ENCODE measurements around the gene HIVEP3.

The HIVEP3 gene

DNA sequence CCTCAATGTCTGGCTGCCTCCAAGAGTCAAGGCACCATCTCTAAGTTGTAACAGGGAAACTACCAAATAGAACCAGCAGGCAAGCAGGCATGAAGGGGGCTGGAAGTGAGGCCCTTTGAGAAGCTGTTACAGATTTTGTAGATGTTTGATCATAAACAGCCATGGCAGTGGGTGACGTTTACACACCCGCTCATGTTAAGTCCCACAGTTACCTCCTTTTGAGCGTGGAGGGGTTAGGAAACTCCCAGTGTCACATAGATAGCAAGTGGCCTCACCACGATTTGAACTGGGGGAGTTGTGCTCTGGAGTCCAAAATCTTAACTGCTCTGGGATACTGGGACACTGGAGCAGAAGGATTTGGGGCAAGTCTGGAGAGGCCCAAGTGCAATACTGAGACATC is 192.4 kb downstream of the HIVEP3 start:
- no peak for DNase-seq

DNA sequence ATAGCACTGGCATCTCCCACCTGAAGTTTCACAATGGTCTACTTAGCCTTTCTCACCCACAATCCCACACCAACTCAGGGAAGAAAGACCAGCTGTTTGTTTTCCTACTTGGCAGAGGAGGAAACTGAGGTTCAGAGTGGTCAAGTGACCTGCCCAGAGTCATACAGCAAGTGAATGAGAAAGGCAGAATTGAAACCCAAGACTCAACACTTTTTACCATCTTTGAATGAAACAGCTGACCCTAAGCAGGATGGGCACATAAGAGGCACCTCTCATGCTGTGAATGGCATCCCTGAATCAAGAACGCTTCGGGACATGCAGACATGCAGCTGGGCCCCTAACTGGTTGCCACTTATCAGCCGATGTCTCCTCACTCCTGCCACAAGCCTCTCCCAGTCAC is 193.8 kb downstream of the HIVEP3 start:
- DNase-seq, result no peak

DNA sequence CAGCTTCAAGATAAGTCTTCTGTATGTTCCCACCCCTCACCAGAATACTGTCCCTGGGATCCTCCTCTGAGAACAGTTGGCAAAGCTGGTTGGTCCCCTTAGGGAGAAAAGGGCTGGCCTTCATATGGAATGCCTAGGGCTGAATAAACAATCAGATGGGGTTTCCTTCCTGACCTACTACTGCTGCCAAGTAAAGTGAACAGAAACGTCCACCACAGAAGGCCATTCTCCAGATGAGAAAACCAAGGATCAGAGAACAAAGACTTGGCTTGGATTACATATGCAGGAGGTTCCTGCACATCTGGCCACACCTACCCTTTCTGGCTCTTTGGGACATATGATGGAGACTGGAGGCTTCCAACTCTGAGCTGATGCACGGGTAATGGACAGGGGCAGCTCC is 194.5 kb downstream of the HIVEP3 start:
- DNase-seq, result no peak

DNA sequence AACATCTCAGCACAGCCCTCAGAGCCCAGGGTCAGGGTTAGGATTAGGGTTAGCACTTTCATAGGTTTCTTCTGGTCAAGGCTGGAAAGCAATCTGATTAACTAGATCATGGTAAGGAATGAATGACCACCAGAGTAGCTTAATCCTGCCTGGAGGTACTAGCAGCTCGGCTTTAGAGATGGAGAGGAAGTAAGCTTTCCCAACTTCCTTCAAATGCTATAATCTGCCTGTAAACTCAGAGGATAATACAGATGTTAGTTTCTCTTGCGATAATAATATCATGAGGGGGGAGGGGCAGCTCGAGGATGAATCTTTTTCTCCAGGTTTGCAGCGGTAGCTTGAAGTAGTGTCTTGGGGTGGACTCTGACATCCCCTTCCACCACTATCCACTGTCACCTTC is 194.9 kb downstream of the HIVEP3 start:
- no peak for DNase-seq

DNA sequence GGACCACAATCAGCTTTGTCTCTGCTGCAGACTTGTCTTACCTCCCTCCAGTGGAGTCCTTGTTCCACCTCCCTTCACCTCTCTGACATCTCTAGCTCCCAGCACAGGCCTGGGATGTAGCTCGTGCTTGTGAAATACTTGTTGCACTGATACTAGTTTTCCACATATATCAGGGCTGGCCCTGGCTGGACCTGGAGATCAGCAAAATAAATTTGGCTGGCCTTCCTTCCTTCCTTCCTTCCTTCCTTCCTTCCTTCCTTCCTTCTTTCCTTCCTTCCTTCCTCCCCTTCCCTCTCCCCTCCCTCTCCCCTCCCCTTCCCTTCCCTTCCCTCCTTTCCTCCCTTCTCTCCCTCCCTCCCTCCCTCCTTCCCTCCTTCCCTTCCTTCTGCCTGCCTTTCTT is 196.5 kb downstream of the HIVEP3 start:
- DNase-seq, result no peak

DNA sequence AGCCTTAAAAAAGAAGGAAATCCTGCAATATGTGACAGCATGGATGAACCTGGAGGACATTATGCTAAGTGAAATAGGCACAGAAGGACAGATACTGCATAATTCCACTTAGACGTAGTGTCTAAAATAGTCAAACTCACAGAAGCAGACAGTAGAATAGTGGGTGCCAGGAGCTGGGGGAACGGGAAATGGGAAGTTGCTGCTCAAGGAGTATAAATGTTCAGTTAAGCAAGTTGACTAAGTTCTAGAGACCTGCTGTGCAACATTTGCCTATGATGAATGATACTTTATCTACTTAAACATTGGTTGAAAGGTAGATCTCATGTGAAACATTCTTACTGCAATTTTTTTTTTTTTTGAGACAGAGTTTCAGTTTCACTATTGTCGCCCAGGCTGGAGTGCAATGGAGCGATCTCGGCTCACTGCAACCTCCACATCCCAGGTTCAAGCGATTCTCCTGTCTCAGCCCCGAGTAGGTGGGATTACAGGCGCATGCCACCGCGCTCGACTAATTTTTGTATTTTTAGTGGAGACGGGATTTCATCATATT is 197.8 kb downstream of the HIVEP3 start:
- no peak for DNase-seq

DNA sequence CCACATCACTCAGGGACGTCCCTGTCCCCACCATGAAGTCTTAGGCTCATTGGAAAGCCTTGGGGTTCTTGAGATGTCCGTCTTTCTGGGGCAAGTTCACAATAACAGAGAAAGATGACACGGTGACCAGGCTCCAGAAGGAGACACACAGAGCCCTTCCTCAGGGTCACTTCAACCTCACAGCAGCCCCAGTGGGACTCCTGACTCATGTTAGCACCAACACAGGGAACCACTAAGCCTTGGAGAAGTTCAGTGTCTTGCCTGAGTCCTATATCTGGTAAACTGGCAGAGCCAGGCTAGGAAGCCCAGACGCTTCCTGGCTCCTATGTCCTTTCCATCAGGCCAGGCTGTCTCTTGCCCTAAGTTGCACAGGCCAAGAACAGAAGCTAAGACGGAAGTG is 199.1 kb downstream of the HIVEP3 start:
- DNase-seq, result no peak

DNA sequence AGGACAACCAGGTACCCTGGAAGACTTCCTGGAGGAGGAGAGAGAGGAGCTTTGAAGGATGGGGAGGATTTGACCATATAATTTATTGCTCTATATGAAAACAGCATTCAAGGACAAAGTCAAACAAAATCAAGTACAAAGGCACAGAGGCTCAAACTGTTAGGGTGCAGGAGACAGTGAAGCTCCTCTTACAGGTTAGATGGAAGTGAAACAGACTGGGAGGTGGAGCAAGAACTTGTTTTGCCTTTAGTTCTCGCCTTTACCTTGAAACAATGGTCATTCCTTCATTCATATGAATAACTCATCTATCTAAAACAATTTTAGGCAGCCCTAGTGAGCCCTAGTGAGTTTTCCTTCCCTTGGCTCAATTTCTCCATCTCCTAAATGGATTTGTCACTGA is 199.6 kb downstream of the HIVEP3 start:
- DNase-seq, result no peak

DNA sequence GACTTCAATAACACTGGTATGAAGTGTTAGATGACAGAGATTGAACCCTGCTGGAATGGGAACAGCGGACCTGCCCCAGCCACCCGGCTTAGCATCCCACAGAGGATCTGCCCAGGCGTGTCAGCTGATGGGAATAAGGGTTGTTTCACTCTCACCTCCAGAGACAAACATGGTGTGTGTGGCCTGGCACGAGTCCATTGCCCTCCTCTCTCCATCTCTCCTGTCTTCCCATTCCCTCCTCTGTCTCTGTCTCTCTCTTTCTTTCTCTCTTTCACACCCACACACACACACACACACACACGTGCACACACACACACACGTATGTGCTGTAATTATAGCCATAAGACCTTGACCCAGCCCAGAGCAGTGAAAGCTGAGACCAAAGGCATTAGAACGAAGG is 200.2 kb downstream of the HIVEP3 start:
- no peak for DNase-seq

DNA sequence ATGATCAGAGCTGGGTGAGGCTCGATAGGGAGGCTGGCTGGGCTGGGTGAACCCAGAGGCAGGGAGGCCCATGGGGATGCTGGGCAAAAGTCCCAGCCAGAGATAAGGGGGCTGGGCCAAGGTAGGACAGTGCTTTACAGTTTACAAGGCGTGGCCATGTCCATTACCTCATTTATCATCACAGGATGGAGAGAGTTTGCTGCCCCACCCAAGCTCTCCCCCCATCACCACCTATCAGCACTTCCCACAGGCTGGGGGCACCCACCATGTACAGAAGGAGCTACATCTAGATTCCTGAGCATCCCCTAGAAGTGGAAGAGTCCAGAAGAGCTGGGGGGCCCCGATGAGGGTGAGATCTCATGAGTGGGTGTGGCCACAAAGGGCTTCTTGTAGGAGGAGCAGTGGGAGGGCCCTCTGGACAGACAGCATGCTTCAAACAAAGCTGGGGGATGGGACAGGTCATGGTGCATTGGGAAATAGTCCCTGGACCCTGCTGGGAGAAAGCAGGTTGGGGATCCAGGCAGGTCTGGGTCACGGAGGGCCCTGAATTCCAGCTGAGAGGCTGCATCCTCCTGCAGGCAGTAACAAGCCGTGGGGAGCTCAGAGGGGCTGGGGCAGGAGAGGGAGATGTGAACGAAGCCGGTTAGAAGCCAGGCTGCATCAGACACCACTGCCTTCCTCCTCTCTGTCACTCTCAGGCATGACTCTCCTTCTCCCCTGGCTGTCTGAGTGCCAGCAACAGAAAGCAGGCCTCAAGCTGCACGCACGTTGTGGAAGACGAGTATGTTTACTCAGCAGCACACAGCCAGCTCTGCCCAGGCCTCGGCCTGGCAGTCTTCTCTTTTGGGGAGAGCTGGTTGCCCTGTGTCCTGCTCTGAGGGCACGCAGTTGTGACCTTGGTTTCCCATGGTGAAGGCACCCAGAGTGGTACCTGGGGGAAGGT is 202.3 kb downstream of the HIVEP3 start:
- no peak for DNase-seq

DNA sequence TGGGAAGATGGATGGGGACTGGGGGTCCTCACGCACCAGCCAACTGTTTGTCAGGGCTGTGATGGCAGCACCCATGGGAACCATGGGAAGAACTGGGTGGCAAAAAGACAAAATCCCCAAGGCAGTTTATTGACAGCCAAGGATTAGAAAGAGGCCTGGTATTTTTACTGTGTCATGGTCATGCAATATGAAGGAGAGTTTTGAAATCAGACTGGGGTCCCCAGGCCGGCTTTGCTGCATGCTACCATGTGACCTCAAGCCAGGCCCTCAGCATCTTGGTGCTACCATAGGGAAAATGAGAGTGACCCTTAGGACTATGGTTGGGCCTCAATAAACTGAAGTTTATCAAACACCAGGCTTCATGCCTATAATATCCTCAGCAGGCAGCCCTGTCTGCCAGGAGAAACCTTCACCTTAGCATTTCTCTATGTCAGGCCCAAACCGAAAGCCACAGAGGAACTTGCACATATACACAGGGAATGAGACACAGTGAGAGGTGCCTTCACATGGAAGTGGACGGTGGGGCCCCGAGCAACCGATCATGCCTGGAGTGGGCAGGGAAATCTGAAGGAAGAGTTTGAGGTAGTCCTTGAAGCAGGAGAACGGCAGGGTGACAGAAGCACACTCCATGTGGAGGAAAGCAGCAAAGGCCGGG is 203.2 kb downstream of the HIVEP3 start:
- DNase-seq, result no peak

DNA sequence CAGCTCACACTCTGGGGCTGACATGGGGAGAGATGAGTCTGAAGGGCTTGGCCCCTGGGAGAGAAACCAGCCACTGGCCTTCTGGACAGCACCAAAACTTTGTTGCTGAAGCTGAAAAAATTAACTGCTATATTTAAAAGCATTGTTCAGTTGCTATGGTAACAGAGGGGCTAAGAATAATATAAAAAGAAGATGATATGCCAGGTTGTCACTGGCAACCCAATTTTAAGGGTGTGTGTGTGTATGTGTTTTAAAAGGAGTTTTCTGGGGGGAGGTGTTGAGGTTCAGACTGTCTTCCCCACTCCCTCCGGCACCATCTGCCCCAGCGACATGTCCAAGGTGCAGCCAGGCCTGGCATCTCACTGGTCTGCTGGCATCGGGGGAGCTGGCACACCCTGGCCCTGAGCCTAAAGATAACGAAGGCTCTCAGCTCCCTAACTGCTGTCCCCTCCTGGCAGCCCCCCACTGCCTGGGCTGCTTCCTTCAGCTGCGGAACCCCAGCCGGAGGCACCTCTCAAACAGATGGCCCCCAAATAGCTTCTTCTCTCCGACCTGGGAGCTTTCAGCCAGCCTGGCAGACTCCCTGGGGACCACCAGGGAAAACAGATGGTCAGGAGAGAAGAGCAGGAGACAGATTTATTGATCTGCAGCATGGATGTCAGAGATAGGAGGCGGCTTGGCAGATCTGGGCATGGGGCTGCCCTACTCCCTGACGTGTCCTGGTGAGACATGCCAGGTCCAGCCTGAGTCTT is 203.9 kb downstream of the HIVEP3 start:
- DNase-seq, result no peak

DNA sequence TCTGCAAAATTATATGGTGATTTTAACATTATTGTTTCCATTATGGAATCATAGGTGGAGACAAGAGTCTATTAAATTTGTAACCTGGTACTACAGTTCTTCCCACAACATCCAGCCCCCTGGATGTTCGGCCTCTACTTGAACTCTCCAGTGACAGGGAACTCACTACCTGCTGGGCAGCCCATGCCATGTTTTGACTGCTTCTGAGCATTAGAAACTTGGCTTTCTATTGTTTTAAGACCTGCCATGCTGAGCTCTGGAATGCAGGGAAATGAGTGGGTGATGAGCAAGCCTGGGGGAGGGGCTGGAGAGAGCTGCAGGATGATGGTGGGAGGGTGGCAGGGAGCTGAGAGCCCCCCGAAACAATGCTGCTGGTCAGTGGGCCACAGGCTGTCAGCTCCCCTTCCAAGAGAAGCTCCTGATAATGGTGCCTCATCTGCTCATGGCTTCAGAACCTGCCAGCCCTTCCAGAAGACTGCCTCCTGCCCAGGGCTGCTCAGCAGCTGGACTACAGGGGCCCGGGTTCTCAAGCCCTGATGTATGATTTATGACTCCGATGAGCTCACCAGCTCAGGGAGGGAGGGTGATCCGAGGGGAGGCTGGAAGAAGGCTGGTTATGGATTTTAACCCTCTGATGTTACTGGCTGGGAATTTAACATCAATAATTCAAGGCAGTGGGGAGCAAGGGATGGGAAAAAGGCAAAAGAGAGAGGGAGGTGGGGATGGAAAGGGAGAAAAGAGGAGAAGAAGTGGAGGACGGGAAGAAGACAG is 205.0 kb downstream of the HIVEP3 start:
- DNase-seq, result no peak

DNA sequence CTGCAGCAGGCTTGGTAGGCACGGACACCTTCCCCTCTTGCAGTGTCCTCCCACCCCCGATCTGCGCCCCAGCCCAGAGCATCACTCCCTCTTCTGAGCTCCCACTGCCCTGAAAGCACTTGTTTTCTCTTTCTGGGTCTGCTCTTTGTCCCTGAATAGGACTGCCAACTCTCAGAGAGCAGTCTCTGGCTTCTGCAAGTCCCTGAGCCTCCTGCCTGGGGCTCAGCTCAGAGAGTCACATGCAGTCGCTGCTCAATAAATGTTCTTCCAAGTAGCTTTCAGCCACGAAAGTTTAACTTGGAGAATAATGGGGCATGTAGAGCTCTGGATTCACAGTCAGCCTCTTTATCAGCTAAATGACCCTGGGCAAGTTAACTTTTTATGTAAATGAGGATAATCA is 205.6 kb downstream of the HIVEP3 start:
- no peak for DNase-seq

DNA sequence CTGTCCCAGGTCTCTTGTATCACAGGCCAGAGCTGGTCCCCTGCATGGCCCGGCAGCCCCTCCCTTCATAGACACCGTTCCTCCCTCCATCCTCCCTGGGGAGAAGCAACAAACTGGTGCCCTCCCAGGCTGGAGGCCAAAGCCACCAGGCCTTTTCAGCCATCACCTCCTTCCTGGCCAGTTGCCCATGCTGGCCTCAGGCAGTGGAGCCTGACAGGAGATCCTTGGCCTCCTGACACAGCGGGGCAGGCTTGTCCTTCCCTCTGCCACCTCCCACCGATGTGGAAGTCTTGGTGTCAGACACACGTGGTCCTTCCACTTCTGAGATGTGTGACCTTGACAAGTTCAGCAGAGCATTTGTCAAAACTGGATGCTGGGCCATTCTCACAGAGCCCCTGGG is 206.0 kb downstream of the HIVEP3 start:
- DNase-seq, result no peak

DNA sequence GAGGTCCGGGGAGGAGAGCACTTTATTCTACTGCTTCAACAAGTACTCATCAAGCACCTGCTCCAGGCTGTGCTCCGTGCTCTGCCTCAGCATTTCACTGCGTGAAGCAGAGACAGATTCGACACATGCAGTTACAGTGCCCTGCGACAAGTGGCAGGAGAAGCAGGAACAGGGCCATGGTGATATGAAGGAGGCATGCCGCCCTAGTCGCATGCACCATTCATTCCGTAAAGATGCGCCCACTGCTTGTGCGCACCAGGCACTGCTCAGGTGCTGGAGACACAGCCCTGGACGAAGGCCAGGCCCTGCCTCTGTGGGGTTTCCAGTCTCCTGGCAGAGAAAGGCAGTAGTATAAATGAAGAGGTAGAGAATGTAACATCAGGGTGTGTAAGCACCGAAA is 206.6 kb downstream of the HIVEP3 start:
- no peak for DNase-seq

DNA sequence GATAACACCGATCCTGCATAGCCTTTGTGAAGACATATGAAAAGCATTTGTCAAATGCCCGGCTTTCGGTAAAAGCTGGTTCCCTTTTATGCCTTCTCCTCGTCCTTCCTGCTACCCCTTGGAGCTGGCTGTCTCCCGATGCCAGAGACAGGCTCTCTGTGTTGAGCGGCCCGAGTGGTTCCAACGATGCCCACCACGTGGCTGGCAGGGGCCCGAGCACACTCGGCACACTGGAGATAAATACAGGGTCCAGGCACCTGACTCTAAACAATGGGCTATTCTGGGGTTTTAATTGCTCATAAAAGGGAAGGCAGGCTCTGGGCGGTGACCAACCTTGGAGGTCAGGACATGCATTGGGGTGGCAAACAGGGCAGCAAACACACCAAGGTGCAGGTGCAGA is 207.1 kb downstream of the HIVEP3 start:
- DNase-seq, result no peak

DNA sequence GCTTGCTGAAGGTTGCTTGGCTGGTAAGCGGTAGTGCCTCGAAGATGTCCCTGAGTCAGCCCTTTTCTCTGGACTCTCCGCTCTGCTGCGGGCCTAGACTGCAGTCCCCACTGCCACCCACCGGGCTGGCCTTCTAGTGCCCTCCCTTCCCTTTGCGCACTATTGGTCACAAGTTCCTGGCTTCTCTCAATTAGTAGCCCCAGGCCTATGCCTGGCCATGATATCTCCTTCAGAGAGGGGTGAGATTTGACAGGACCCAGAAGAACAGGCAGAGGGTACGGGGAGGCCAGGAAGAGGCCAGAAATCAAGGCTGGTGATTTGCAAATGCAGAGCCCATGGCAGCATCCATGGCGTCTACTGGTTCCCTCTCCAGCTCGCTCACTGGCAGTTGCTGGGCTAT is 207.7 kb downstream of the HIVEP3 start:
- no peak for DNase-seq

DNA sequence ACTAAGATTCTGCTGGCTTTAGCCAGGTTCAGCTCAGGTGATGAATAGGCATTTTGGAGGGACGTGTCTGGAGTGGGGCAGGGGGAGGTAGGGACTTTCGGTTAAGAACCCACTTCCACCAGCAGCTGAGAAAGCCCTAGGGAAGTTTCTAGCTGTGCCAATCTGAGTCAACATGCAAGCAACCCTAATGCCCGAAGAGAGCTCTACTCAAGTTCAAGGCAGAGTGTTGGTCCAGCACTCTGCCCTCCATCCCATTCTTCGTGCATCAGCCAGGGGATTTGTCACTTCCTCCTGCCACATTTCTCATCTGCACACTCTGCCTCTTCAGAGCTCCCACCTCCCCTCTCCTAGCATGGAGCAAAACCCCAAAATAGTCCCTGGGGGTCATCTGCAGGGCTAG is 208.8 kb downstream of the HIVEP3 start:
- DNase-seq, result no peak

DNA sequence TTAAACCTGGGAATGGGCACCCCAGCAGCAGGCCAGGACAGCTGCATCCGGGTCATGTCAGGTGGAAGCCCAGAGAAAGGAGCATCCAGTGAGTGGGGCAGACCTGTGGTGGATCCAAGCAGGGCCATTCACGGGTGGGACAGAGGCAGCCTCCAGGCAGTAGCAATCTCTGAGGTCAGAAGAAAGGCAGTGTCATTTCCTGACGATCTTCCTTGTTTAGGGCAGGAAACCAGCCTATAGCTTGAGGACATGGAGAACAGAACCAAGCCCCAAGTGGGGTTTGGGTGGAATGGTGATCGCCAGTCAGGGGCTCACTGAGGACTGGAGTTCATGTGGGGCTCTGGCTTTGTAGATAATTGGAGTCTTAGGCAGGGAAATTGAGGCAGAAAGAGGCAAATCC is 209.4 kb downstream of the HIVEP3 start:
- no peak for DNase-seq

DNA sequence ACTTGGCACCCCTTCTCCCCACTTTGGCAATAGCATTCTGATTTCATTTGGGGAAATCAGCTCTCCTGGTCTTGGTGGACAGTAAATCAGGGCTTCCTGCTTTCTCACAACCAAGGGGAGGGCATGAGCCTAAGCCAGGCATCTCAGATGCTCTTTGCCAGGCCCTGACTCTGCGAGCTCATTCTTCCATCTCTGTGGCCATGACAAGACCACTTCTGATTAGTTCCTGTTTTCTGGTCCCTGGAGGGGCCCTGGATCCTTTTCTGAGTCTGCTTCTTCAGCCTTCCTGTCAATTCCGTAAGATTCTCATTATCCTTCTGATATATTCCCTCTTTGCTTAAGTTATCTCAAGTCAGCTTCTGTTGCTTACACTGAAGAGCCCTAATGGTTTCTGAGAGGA is 210.4 kb downstream of the HIVEP3 start:
- no peak for DNase-seq

DNA sequence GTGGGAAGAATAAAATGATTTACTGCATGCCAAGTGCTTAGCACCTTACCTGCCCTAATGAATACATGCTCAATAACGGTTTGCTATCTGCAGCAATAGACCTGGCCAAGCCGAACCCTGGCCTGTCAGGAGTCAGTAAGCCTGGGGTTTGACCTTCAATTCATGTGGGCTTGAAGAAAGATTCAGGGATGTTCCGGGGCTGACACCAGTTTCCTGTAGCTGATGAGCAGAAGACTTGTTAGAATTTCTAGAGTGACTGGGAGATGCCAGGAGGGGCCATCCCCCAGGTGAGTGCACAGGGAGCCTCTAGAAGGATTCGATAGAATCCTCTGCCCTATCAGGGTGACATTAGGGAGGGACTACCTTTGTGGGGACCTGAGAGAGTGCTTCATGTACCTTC is 210.9 kb downstream of the HIVEP3 start:
- no peak for DNase-seq

DNA sequence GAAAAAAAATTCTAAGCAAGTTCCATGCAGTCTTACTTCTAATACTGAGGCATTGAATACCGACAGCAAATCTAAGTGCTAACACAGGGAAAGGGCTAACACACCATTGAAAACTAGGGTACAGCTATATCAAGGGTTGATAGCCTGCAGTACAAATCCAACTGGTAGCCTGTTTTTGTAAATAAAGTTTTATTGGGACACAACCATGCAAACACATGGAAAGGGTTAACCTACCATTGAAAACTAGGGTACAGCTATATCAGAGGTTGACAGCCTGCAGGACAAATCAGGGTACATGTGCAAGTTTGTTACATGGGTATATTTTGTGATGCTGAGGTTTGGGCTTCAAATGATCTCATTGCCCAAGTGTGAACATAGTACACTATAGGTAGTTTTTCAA is 212.9 kb downstream of the HIVEP3 start:
- DNase-seq, result no peak
